Neural progenitor cell (in vitro differentiated cells): ENCODE results near the gene EME1. TPM values are rescaled to one million over a fixed set of nuclear protein-coding genes. Genes with fewer than 3 reads are reported as not detected.

ENCODE experiments used
- DNase-seq: peaks from one replicate; pipeline ENCODE4 v3.0.0-alpha.2; 2016; ENCODE audit warnings: low spot score
- H2AFZ ChIP-seq: fragments of 200-600 bp; sonication (generic); replicated peaks from 2 replicates; pipeline ENCODE4 v1.6.1; 2016; ENCODE audit warnings: antibody characterized with exemption
- H3F3A ChIP-seq: fragments of 200-600 bp; sonication (generic); 2 replicates; pipeline ENCODE4 v1.6.1; 2016; ENCODE audit warnings: antibody characterized with exemption, low read depth
- H3K27ac ChIP-seq: fragments of 200-600 bp; sonication (generic); 2 replicates; pipeline ENCODE4 v1.5.1; 2016; ENCODE audit warnings: mild to moderate bottlenecking
- H3K27me3 ChIP-seq: fragments of 200-600 bp; sonication (generic); 2 replicates; pipeline ENCODE4 v1.6.1; 2016; ENCODE audit warnings: mild to moderate bottlenecking, moderate library complexity
- H3K36me3 ChIP-seq: fragments of 200-600 bp; sonication (generic); 2 replicates; pipeline ENCODE4 v1.5.1; 2016
- H3K4me1 ChIP-seq: fragments of 200-600 bp; sonication (generic); 2 replicates; pipeline ENCODE4 v1.6.1; 2016; ENCODE audit warnings: mixed run types
- H3K4me2 ChIP-seq: fragments of 200-600 bp; sonication (generic); 2 replicates; pipeline ENCODE4 v1.6.1; 2016
- H3K4me3 ChIP-seq: fragments of 200-600 bp; sonication (generic); 2 replicates; pipeline ENCODE4 v1.5.1; 2016
- H3K79me2 ChIP-seq: fragments of 200-600 bp; sonication (generic); 2 replicates; pipeline ENCODE4 v1.6.1; 2016; ENCODE audit warnings: low read depth
- H3K9ac ChIP-seq: fragments of 200-600 bp; sonication (generic); 2 replicates; pipeline ENCODE4 v1.6.1; 2016
- H3K9me3 ChIP-seq: fragments of 200-600 bp; sonication (generic); 2 replicates; pipeline ENCODE4 v1.5.1; 2016; ENCODE audit warnings: low read depth
- H4K20me1 ChIP-seq: fragments of 200-600 bp; sonication (generic); 2 replicates; pipeline ENCODE4 v1.6.1; 2016; ENCODE audit warnings: low read depth
- H3K27ac Mint-ChIP-seq: 3 replicates; pipeline ENCODE4 v1.8.0; 2021; ENCODE audit warnings: mixed read lengths
- H3K27me3 Mint-ChIP-seq: 2 replicates; pipeline ENCODE4 v1.8.0; 2022; ENCODE audit warnings: low read depth, mild to moderate bottlenecking, inconsistent platforms, moderate library complexity, mixed read lengths; ENCODE audit not compliant: insufficient read depth
- H3K36me3 Mint-ChIP-seq: 3 replicates; pipeline ENCODE4 v1.8.0; 2021; ENCODE audit warnings: mixed read lengths
- H3K4me1 Mint-ChIP-seq: 3 replicates; pipeline ENCODE4 v1.8.0; 2021; ENCODE audit warnings: mixed read lengths
- H3K4me3 Mint-ChIP-seq: 3 replicates; pipeline ENCODE4 v1.8.0; 2021; ENCODE audit warnings: mild to moderate bottlenecking, moderate library complexity, mixed read lengths
- H3K9me3 Mint-ChIP-seq: 3 replicates; pipeline ENCODE4 v1.8.0; 2020; ENCODE audit warnings: mixed read lengths
- CTCF ChIP-seq: fragments of 200-600 bp; sonication (generic); IDR thresholded peaks from 2 replicates; pipeline ENCODE4 v1.5.1; 2017; ENCODE audit warnings: antibody characterized with exemption, mild to moderate bottlenecking
- EZH2 ChIP-seq: fragments of 200-600 bp; sonication (generic); IDR thresholded peaks from 2 replicates; pipeline ENCODE4 v1.6.1; 2017; ENCODE audit warnings: antibody characterized with exemption, mild to moderate bottlenecking, moderate library complexity
- EZH2phosphoT487 ChIP-seq: fragments of 200-600 bp; sonication (generic); IDR thresholded peaks from 2 replicates; pipeline ENCODE4 v1.6.1; 2017; ENCODE audit warnings: antibody characterized with exemption
- total RNA-seq: library from RNA; depleted of rRNA; stranded (reverse); fragments of >200 nt; gene quantifications from 2 replicates; pipeline ENCODE4 v1.2.3, GENCODE V29; 2015; ENCODE audit warnings: low replicate concordance

The EME1 gene
- total RNA-seq, 1 donor from 2014 or later, result 26.6 TPM

DNA sequence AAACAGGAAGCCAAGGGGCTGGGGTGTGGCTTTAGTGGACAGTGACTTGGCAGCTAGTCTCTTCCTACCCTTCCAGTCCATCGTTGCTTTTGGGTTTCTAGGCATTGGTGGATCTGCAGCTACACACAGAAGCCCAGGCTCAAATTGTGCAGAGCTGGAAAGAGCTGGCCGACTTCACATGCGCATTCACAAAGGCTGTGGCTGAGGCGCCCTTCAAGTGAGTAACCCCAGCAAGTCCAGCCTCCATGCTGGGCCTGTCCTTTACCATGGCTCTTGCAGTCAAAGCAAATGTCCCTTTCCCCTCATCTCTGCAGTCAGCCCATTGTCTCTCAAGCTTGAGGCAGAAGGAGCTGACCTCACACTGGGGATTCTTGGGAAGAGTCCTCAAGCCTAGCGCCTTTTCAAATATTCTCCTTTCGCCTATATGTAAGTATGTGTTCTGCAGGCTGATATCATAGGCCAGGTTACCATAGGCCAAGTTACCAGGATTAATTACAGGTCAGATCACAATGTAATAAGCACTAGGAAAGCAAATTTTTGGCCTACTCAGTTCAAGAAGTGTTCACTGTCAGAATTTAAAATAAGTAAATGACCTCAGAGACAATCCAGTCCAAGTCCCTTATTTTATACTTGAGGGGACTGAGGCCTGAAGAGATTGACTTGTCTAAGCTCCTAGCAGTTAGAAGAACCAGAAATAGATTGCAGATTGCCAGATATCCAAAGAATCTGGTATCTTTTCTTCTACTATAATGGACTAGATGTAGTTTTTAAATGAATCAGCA is 6.5 kb downstream of the EME1 start:
- H2AFZ ChIP-seq, result no peak overlapping the region
- no peaks in the 10 kb centered on the region for H3K4me1 Mint-ChIP-seq
- H3K27ac Mint-ChIP-seq, result no peak overlapping the region
- no peaks in the 10 kb centered on the region for H3K27me3 ChIP-seq
- no peak for DNase-seq
- H3K9me3 Mint-ChIP-seq, result no peaks in the 10 kb centered on the region
- no peaks in the 10 kb centered on the region for H3F3A ChIP-seq
- H4K20me1 ChIP-seq, result no peaks in the 10 kb centered on the region
- no peak overlapping the region for H3K4me2 ChIP-seq
- H3K36me3 Mint-ChIP-seq, result peaks cover 18% of the 10 kb centered on the region
- H3K9me3 ChIP-seq, result no peaks in the 10 kb centered on the region
- no peaks in the 10 kb centered on the region for H3K36me3 ChIP-seq
- H3K27ac ChIP-seq, result no peak overlapping the region
- H3K4me3 ChIP-seq, result no peak overlapping the region
- H3K4me3 Mint-ChIP-seq, result no peak overlapping the region
- H3K27me3 Mint-ChIP-seq, result no peaks in the 10 kb centered on the region
- TF ChIP-seq CTCF (no peak), EZH2phosphoT487 (no peak), EZH2 (no peak)
- no peak overlapping the region for H3K9ac ChIP-seq
- H3K79me2 ChIP-seq, result no peaks in the 10 kb centered on the region
- no peaks in the 10 kb centered on the region for H3K4me1 ChIP-seq

DNA sequence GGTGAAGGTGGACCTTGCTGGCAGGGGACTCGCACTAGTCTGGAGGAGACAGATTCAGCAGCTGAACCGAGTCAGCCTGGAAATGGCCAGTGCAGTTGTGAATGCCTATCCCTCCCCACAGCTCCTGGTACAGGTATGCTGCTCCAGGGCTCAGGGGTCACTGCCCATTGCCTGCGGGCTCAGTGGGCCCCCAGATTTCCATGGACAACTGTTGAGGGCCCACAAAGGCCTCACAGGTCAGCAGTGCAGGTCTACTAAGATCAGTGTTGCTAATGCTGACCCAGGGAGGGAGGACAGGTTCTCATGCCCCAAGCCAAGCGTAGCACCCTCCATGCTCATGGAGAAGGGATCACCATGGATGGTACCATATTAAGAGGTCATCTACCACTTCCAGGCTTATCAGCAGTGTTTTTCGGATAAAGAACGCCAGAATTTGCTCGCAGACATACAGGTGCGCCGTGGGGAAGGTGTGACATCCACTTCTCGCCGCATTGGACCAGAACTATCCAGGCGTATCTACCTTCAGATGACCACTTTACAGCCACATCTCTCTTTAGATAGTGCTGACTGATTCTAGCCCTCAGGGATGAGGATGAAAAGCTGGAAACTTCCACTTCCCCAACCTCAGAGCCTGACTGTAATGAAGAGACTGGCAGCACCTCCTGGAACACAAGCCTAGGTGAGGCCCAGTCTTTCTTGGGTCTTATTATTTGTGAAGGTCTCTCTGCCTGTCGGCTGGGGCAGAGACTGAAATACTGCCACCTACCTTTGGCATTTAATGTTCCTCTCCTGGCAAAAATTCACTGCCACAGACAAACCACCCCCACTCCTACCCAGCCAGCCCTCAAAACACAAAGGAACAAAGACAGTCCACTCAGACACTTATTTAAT is 7.6 kb downstream of the EME1 start:
- Mint-ChIP-seq H3K27ac (no peak overlapping the region), H3K4me3 (peak overlapping the region; percentile 50), H3K9me3 (no peaks in the 10 kb centered on the region), H3K36me3 (peaks cover 20% of the 10 kb centered on the region), H3K4me1 (no peaks in the 10 kb centered on the region), H3K27me3 (no peaks in the 10 kb centered on the region)
- no peak overlapping the region for H3K9ac ChIP-seq
- no peak for TF ChIP-seq EZH2
- no peak for TF ChIP-seq CTCF
- no peak for TF ChIP-seq EZH2phosphoT487
- no peaks in the 10 kb centered on the region for H3K79me2 ChIP-seq
- H3K27ac ChIP-seq, result no peak overlapping the region
- H2AFZ ChIP-seq, result no peak overlapping the region
- no peak overlapping the region for H3K4me2 ChIP-seq
- no peaks in the 10 kb centered on the region for H4K20me1 ChIP-seq
- H3F3A ChIP-seq, result no peaks in the 10 kb centered on the region
- no peaks in the 10 kb centered on the region for H3K4me1 ChIP-seq
- DNase-seq, result no peak
- H3K36me3 ChIP-seq, result no peaks in the 10 kb centered on the region
- no peaks in the 10 kb centered on the region for H3K9me3 ChIP-seq
- no peaks in the 10 kb centered on the region for H3K27me3 ChIP-seq
- H3K4me3 ChIP-seq, result no peak overlapping the region

- no peak overlapping the region for H2AFZ ChIP-seq
- no peak for TF ChIP-seq EZH2
- no peak for TF ChIP-seq CTCF
- TF ChIP-seq EZH2phosphoT487, result no peak
- no peaks in the 10 kb centered on the region for H3K27me3 ChIP-seq
- no peaks in the 10 kb centered on the region for H4K20me1 ChIP-seq
- Mint-ChIP-seq H3K9me3 (no peaks in the 10 kb centered on the region), H3K36me3 (peaks cover 20% of the 10 kb centered on the region), H3K27me3 (no peaks in the 10 kb centered on the region), H3K4me1 (no peaks in the 10 kb centered on the region), H3K27ac (no peak overlapping the region), H3K4me3 (no peak overlapping the region)
- no peaks in the 10 kb centered on the region for H3K4me1 ChIP-seq
- H3F3A ChIP-seq, result no peaks in the 10 kb centered on the region
- no peak overlapping the region for H3K4me3 ChIP-seq
- no peak overlapping the region for H3K4me2 ChIP-seq
- no peak for DNase-seq
- H3K9ac ChIP-seq, result no peak overlapping the region
- no peaks in the 10 kb centered on the region for H3K36me3 ChIP-seq
- H3K9me3 ChIP-seq, result no peaks in the 10 kb centered on the region
- no peak overlapping the region for H3K27ac ChIP-seq
- H3K79me2 ChIP-seq, result no peaks in the 10 kb centered on the region
These were observed 8.3 kb downstream of the EME1 start for GRCh38 chr17:50381260-50381815.
